Caco-2 (cell line): ENCODE data around the gene TNNI3. TPM values are rescaled to one million over a fixed set of nuclear protein-coding genes. Genes with fewer than 3 reads are reported as not detected.

ENCODE experiments used
- BruUV-seq: library from RNA; stranded (reverse); fragments of 400-500 nt; replicated peaks from 2 replicates; lab custom pipeline; 2021; lab: Mats Ljungman, UMichigan
- CTCF ChIA-PET: fragments of 300-600 bp; sonication (Branson Sonifier 250); formaldehyde crosslinking; loops from one replicate; lab custom pipeline; 2022; ENCODE audit warnings: antibody characterized with exemption; lab: Charles Lee
- POLR2A ChIA-PET: fragments of 300-600 bp; sonication (Branson Sonifier 250); formaldehyde crosslinking; loops from one replicate; lab custom pipeline; 2022; ENCODE audit warnings: antibody characterized with exemption; lab: Charles Lee
- DNase-seq, 2 experiments: peaks; one replicate each; pipeline versions ENCODE4 v3.0.0 to v3.0.0-alpha.2; 2020 to 2022
- H3K27me3 ChIP-seq: replicated peaks from 2 replicates; pipeline ENCODE4 v1.6.0; 2011; ENCODE audit warnings: low read length; ENCODE audit not compliant: control insufficient read depth, insufficient read depth
- H3K36me3 ChIP-seq: 2 replicates; pipeline ENCODE4 v1.5.1; 2011; ENCODE audit warnings: low read length; ENCODE audit not compliant: control insufficient read depth, insufficient read depth
- H3K4me1 ChIP-seq: fragments of 250-450 bp; sonication (Bioruptor Pico); 2 replicates; pipeline ENCODE4 v1.5.1; 2020; ENCODE audit warnings: mild to moderate bottlenecking
- H3K4me3 ChIP-seq: 2 replicates; pipeline ENCODE4 v1.5.1; 2011; ENCODE audit warnings: low read depth, mild to moderate bottlenecking, control low read depth, low read length
- H3K9me3 ChIP-seq: fragments of 250-450 bp; sonication (Bioruptor Pico); 2 replicates; pipeline ENCODE4 v1.5.1; 2020; ENCODE audit warnings: mild to moderate bottlenecking, moderate library complexity
- H3K27ac Mint-ChIP-seq: one replicate; pipeline ENCODE4 v1.8.0; 2022; ENCODE audit warnings: mixed read lengths; ENCODE audit not compliant: unreplicated experiment
- H3K27me3 Mint-ChIP-seq: one replicate; pipeline ENCODE4 v1.8.0; 2022; ENCODE audit warnings: mixed read lengths; ENCODE audit not compliant: insufficient read depth, unreplicated experiment
- H3K36me3 Mint-ChIP-seq: one replicate; pipeline ENCODE4 v1.8.0; 2022; ENCODE audit warnings: mild to moderate bottlenecking, mixed read lengths; ENCODE audit not compliant: insufficient read depth, unreplicated experiment
- H3K4me1 Mint-ChIP-seq: one replicate; pipeline ENCODE4 v1.8.0; 2022; ENCODE audit warnings: low read depth, mixed read lengths; ENCODE audit not compliant: unreplicated experiment
- H3K4me3 Mint-ChIP-seq: one replicate; pipeline ENCODE4 v1.8.0; 2022; ENCODE audit warnings: mild to moderate bottlenecking, moderate library complexity, mixed read lengths; ENCODE audit not compliant: unreplicated experiment
- H3K9me3 Mint-ChIP-seq: one replicate; pipeline ENCODE4 v1.8.0; 2022; ENCODE audit warnings: mixed read lengths; ENCODE audit not compliant: unreplicated experiment
- CTCF ChIP-seq, 2 experiments: fragments of 200-600 bp in 1 of 2; IDR thresholded peaks; 1 replicate in 1 of 2; 2 replicates in 1 of 2; pipeline versions ENCODE4 v1.5.1 to v1.8.0; 2011 to 2022; ENCODE audit warnings: antibody characterized with exemption in 1 of 2, control low read depth in 1 of 2, inconsistent platforms in 1 of 2, low read depth in 1 of 2, low read length in 1 of 2, mild to moderate bottlenecking in 1 of 2, moderate library complexity in 1 of 2; ENCODE audit not compliant: insufficient read depth in 1 of 2, severe bottlenecking in 1 of 2, unreplicated experiment in 1 of 2
- intact Hi-C: fragments of 100-400 bp; cut with micrococcal nuclease; formaldehyde crosslinking; loops from one replicate; pipeline ENCODE4 v1.10.0; 2022; ENCODE audit not compliant: unreplicated experiment
- total RNA-seq: library from RNA; stranded (reverse); gene quantifications from 2 replicates; pipeline ENCODE4 v1.2.3, GENCODE V29; 2022

Gene TNNI3
- total RNA-seq, 1 experiment from 2014 or later, result 2.9 TPM

- H3K36me3 ChIP-seq, result no peaks in the 10 kb centered on the region
- DNase-seq, result peak; percentile 77 to 78
- Mint-ChIP-seq H3K4me3 (peak overlapping the region; percentile 74), H3K27ac (peak overlapping the region; percentile 40), H3K9me3 (no peaks in the 10 kb centered on the region), H3K27me3 (peaks cover 15% of the 10 kb centered on the region), H3K4me1 (peaks cover 18% of the 10 kb centered on the region), H3K36me3 (no peaks in the 10 kb centered on the region)
- ChIA-PET POLR2A (no interaction called here), CTCF (interaction anchor here (0.8 to 1.9 kb wide), 3 partner anchors 28 to 161 kb away, joined by 3 to 10 read pairs (median 3); partner anchors contain the start of gene KMT5C)
- peak overlapping the region; percentile 20 for H3K4me3 ChIP-seq
- intact Hi-C loops, result loop anchor here (2.0 kb wide), 1 partner anchor 38 kb away; no protein-coding TSS in a partner anchor
- peaks cover 17% of the 10 kb centered on the region; the same call in 1 of the 2 replicates for H3K4me1 ChIP-seq
- H3K27me3 ChIP-seq, result no peaks in the 10 kb centered on the region
- H3K9me3 ChIP-seq, result no peaks in the 10 kb centered on the region
- no TSS peak for BruUV-seq
- TF ChIP-seq CTCF (IDR thresholded peaks at IDR 0.05; ENCODE audit: insufficient read depth in 1 of 2, low read depth in 1 of 2, low read length in 1 of 2, severe bottlenecking in 1 of 2, unreplicated experiment in 1 of 2), result no peak
Observed at GRCh38 chr19:55178781-55179599, 21.5 kb upstream of the TNNI3 start.

GRCh38 chr19:55176076-55176475, 18.5 kb upstream of the TNNI3 start:
- H3K27me3 ChIP-seq, result no peaks in the 10 kb centered on the region
- no peak for DNase-seq
- H3K4me1 ChIP-seq, result peaks cover 17% of the 10 kb centered on the region; the same call in 1 of the 2 replicates

More at GRCh38 chr19:55176076-55176475, 18.5 kb upstream of the TNNI3 start:
- BruUV-seq, result no TSS peak
- intact Hi-C loops, result no loop called here
- no peaks in the 10 kb centered on the region for H3K36me3 Mint-ChIP-seq
- no peak overlapping the region for H3K27ac Mint-ChIP-seq
- no peak for TF ChIP-seq CTCF (IDR thresholded peaks at IDR 0.05; ENCODE audit: insufficient read depth in 1 of 2, low read depth in 1 of 2, low read length in 1 of 2, severe bottlenecking in 1 of 2, unreplicated experiment in 1 of 2)
- no peak overlapping the region for H3K4me3 Mint-ChIP-seq
- CTCF ChIA-PET, result interaction anchor here (0.6 kb wide), 1 partner anchor 34 kb away, joined by 3 read pairs; no protein-coding TSS in a partner anchor
- peaks cover 27% of the 10 kb centered on the region for H3K27me3 Mint-ChIP-seq
- peaks cover 26% of the 10 kb centered on the region for H3K4me1 Mint-ChIP-seq
- Histone ChIP-seq H3K4me3 (no peak overlapping the region), H3K9me3 (no peaks in the 10 kb centered on the region), H3K36me3 (no peaks in the 10 kb centered on the region)
- H3K9me3 Mint-ChIP-seq, result no peaks in the 10 kb centered on the region
- POLR2A ChIA-PET, result interaction anchor here (0.6 kb wide), 1 partner anchor 20 kb away, joined by 5 read pairs; no protein-coding TSS in a partner anchor
